ENCODE data around the gene SLC36A2.
A peak's percentile ranks its signal among the peaks of the same experiment; 100 is the strongest.
"Not testable (repeated sequence)": the region's sequence is repeated elsewhere in the genome, so short reads cannot be mapped to it uniquely, and the experiment has no call there.

The SLC36A2 gene

DNA sequence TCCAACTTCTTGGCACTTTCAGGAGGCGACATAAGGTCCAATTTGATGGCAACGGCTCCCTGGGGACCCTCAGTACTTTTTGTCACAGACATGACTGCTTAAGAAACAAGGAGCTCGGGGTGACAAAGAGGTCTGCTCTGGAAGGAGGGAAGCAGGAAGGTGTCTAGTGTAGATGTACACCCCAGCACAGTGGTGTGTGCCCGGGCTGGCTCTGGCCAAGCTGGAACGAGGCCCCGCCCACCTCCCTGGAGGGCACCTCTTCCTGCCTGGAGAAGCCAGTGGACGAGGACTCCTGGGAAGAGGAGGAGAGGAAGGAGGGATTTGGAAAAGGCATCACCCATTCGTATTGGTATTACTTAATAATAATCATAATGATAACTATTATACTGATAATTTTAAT is at the start of gene SLC36A2:
TSS of gene SLC36A2 (minus strand) at position 191 of the 400 bp plus-strand sequence. CDS start at position 92, 99 bp downstream.
- no peak for DNase-seq

DNA sequence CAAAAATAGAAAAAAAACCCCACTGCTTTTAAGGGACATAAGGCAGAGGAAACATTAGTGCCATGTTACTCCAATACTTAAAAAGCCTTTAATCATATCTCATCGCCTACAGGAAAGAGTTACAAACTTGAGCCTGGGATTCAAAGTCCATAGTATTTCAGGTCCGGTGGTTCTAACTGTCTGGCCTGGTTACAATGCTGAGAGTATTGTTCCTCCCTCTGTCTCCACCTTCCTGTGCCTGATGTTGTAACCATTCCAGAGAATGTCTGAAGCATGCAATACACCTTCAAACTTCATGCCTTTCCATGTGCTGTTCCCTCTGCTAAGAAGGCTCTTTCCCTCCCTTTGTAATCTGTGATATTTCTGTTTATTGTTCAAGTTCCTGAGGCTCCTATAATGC is 41.6 kb upstream of the SLC36A2 start:
- DNase-seq, result no peak

DNA sequence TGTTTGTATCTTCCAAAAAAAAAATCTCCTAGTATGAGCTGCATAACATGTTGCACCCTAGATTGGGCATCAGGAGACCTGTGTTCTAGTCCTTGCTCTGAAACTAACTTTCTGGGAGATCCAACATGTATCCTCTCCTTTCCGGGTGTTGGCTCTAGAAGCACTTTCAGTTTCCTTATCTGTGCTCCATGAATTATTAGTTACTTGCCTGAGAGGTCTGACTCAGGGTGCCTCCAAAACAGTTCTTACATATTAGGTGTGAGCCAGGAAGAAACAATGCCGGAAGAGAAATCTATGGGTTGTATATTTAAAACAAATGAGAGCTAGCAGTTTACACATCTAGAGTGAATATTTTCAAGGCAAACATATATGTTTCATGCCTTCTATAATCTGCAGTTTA is 36.7 kb upstream of the SLC36A2 start:
- DNase-seq, result no peak

DNA sequence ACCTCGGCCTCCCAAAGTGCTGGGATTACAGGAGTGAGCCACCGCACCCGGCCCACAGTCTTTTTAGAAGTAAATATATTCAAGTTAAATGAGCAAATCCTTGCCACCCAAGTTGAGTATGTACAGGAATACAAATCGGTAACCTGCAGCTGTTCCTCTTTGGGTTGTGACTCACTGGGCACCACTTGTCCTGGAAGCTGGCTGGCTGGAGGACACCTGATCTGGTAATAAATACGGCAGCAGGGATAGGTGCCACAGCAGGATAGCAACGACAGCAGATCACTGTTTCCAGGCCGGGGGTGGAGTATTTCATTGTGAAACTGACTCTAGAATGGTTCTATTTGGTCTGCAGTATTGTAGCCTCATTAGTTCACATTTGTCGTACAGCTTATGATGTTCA is 35.7 kb upstream of the SLC36A2 start:
- DNase-seq, result no peak

DNA sequence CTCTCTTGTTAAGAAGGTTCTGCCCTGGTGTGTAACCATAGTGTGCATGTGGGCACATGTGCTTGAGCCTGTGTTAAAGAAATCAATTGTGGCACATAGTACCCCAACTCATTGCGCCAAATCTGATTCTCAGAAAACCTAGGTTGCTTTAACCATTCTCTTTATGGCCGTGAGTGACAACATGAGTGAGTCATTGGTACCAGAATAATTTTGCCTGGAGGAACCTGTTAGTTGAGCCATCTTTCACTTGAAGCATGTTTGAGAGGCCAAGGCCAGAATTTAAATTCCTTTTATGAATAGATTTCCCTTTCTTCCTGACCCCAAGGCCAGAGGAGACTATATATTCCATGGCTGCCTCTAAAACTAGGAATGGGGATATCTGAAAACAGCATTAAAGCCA is 35.2 kb upstream of the SLC36A2 start:
- DNase-seq, result no peak

DNA sequence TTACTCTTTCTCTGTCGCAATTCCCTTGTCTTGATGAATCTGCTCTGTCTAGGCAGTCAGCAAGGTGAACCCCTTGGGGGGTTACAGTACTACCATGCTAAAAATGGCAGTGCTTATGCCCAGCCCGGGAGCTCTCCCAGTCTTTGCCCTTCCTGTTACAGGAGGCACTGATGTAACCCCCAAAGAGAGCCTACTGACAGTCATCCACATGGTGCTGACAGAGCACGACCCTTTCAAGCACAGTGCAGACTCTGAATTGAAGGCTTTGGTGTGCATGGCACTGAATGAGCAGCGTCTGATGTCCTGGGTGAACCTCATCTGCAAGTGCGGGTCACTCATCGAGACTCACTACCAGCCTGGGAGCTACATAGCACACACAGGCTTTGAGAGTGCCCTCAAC is 34.5 kb upstream of the SLC36A2 start:
- no peak for DNase-seq

DNA sequence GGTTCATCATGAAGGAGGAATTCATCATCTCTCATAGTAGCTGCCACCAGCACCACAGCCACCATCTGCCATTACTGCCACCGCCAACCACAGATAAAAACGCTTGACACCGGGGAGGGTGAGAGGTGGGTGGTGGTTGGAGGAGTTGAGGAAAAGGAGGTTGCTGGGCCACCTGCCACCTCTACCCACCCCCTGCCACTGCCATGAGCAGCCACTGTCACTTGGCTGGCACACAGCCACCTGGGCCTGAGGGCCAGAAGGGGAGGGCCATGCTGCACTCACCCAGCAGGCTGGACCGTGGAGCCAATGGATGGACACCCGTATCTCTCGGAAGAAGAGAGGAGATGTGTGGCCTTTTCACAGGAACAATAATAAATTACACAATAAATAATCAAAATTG is 31.3 kb upstream of the SLC36A2 start:
- DNase-seq, result no peak

DNA sequence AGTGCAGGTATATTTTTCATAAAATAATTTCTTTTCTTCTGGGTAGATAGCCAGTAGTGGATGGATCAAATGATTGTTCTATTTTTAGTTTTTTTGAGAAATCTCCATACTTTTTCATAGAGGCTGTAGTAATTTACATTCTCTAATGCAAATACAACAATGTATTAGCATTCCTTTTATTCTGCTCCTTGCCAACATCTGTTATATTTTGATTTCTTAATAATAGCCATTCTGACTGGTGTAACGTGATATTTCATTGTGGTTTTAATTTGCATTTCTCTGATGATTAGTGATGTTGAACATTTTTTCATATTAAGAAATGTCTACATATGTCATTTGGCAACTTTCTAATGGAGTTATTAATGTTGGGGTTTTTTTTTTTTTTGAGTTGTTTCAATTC is 27.2 kb upstream of the SLC36A2 start:
- DNase-seq, result peak; percentile 31

DNA sequence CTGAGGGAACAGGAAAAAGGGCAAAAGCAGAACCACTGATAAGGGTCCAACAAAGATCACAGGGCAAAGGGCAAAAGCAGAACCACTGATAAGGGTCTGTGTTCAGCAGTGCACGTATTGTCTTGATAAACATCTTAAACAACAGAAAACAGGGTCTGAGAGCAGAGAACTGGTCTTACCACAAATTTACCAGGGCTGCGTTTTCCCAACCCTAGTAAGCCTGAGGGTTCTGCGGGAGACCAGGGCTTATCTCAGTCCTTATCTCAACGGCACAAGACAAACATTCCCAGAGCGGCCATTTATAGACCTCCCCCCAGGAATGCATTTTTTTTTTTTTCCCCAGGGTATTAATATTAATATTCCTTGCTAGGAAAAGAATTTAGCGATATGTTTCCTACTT is 19.7 kb upstream of the SLC36A2 start:
- not testable (repeated sequence) for DNase-seq

DNA sequence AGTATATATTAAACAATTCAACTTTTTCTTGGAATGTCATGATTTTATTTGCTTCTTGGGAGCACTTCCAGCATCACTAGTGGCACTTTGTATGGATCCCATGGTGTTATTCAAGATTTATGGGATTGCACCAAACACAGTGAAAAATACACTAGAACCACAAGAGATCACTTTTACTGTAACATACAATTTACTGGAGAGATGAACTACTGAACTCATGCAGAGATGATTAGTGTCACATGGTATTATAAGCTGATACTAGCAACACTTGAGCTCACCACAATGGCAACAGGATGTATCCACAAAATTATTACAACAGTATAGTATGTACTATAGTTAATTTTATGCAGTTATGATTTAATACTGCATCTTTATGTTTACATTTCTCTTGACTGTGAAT is 16.3 kb upstream of the SLC36A2 start:
- DNase-seq, result no peak

DNA sequence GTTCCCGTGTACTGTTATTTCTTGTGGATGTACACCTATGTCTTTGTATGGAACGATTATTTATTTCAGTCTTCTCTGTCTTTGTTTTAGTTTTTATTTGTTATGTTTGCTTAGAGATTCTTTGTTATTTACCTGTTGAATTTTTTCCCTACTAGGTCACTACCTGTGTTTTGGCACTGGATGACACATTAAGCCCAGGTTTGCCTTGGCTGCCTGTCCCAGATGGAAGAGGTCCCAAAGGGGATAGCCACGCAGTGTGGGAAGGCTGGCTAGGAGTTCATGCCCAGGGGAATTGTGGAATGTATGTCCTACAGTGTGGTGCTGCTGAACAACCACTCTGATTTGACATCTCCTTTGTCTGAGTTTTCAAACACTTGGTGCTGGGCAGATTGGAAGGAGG is 15.6 kb upstream of the SLC36A2 start:
- DNase-seq, result no peak

DNA sequence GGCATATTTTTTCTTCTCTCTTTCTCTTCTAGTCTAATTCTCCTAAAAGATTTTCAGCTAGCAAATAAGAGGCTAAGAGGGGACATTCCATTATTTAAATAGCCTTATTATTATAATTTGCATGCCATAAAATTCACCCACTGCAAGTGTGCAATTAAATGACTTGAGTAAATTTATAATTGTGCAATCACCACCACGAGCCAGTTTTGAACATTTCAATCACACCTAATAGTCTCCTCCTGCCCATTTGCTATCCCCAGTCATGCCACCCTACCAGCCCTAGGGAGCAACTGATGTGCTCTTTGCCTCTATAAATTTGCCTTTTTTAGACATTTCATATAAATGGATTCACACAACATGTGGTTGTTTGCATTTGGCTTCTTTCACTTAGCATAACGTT is 12.0 kb upstream of the SLC36A2 start:
- DNase-seq, result no peak

DNA sequence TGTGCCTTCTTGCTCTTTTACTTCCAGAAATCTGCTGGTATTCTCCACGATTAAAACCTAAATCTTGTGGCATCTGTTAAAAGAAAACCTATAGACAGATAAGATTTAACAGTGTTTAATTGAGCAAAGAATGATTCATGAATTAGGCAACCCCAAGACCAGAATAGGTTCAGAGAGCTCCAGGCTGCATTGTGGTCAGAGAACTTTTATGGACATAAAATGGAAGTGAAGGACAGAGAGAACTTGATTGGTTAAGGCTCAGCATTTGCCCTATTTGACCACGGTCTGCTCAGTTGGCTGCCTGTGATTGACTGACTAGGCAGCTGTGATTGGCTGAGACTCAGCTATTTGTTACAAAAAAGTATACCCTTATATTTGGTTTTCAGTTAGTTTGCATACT is 10.4 kb upstream of the SLC36A2 start:
- DNase-seq, result no peak

DNA sequence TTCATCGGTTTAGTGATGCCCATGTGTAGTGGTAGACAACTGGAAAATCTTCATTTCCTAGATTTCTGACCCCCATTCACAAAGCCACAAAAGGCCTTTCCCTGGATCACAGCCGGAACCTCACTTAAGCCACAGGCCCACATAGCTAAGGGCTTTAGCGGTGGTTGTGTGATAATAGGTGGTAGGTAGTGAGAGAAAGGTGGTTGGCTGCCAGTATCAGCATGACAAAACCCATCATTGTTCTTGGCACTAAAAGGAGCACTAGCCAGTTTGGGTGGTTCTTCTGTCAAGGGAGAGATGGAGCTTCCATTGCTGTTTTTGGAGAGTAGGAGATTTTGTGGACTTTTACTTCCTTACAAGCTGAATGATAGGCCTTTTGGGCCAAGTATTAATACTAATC is 9.7 kb upstream of the SLC36A2 start:
- DNase-seq, result no peak

DNA sequence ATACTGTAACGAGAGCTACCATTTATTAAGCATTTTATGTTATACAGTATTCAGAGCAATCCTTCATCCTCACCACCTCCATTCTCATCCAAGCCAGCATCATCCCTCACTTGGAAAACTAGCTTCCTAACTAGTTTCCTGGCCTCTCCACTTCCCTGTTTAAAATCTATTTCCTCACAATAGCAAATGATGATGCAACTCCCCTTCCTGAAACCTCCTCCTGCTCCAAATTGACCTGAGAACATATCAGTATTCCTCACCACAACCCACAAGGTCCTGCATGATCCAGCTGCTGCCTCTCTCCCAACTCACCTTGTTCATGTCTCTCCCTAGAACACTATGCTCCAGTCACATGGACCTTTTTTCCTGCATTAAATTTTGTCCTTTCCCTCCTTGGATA is 4.3 kb upstream of the SLC36A2 start:
- DNase-seq, result no peak

DNA sequence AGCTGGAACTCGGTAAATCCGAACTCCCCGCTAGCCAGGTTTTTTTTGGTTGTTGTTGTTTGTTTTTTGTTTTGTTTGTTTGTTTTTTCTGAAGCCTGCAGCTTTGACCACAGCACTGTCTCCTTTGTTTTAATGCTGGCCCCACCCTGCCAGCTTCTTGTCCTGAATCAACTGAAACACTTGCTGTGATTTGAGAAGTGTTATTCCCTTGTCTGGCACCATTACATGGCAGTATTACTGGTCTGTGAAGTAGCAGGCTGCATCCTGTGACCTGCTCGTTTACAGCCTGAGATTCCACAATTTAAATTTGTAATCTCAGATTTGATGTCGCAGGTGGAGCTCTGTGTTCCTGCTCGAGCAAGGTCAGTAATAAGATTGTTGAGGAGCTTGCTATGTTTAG is 1.4 kb upstream of the SLC36A2 start:
- no peak for DNase-seq

DNA sequence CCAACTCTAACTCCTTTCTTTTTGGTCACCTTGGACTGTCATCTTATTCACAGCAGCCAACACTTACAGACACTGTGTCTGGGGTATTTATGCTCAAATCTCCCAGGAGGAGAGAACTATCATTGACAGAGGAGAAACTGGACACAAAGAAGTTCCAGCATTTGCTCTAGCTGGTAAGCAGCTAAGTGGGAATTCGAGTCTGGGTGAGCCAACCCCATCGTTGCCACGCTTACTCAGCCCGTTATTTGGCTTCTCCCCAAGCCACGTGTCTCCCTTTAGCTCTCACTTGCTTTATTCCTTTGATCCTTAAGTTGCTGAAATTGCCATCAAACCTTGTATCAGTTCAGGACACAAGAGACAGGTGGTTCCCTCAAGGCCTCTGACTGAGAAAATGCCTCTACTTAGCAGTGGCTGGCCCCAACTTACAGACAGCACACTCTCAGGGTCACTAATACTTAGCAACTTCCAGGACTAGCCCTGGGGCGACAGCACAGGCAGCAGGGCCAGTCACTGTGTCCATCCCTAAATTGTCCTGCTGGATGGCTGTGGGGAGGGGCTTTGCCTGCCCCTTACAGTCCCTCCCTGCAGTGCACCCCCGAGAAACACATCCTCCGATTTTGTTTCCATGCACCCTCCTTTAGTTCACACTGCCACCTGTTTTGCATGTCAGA is 1.4 kb downstream of the SLC36A2 start:
- DNase-seq, result no peak

DNA sequence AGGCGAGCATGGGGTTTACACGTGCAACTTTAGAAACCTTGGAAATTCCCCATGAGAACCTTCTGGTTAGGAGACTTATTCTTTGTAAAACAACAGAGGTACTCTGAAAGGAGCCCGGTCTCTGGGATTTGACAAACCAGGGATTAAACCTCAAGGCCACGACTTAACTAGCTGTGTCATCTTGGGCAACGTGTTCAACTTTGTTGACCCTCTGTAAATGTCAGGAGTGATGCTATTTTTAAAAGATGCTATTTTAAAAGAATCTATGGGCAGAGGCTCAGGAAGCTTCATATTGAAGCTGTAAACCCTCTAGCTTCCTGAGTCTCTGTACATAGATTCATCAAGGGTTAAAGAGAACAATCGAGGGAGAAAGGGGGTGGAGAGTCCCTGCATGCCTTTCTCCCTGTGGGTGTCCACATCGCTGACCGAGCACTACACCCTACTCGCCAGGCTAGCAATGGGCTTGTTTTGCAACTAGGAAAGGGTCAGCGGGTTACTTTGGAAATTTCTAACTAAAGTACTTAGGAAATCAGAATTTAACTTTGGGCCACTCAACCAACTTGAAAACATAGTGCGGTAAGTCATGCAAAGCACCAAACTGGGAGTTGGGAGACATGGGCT is 2.1 kb downstream of the SLC36A2 start:
- DNase-seq, result no peak

DNA sequence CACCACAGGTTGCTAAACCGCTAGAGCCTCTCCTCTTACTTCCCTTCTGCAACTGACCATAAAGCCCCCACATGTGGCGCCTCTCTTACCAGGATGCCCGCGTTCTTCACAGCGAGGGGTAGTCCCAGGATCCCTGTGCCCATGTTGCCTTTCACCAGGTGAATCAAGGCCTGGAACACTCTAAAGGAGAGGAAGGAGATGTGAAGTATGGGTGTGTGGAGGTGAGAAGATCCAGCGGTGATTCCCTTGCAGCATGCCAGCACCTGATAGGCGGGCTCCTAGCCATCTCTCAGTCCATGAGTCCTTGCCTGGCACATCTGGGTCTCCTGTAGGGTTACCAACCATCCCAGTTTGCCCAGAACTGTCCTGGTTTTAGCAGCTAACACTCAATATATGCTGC is 3.3 kb downstream of the SLC36A2 start:
- no peak for DNase-seq

DNA sequence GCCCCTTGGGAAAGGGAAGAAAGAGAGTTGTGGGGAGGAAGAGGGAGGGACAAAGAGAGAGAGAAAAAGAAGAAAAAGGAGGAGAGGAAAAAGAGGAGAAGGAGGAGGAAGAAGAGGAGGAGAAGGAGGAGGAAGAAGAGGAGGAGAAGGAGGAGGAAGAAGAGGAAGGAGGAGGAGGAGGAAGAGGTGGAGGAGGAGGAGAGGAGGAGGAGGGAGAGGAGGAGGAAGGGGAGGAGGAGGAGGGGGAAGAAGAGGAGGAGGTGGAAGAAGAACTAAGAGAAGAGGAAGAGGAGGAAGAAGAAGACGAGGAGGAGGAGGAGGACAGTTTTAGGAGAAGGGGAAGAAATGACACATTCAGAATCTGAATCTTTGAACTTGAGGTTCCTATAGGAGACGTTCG is 7.4 kb downstream of the SLC36A2 start:
- DNase-seq, result no peak

DNA sequence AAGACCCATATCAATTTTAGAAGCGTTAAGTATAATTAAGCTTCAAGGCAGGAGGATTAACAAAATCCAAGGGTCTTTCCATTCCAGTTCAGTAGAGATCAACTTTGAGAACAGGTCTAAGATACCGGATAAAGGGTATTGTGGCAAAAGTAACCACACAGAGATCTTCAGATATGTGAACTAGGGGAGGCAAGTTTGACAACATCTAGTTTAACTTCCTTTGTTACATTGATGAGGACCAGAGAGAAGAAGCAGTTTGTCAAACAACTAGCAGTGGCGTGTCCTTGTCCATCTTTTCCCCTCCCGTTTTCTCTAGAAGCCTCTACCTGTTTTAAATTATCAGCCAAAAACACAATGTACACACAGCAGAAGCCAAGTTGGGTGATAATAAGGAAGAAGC is 8.6 kb downstream of the SLC36A2 start:
- no peak for DNase-seq

DNA sequence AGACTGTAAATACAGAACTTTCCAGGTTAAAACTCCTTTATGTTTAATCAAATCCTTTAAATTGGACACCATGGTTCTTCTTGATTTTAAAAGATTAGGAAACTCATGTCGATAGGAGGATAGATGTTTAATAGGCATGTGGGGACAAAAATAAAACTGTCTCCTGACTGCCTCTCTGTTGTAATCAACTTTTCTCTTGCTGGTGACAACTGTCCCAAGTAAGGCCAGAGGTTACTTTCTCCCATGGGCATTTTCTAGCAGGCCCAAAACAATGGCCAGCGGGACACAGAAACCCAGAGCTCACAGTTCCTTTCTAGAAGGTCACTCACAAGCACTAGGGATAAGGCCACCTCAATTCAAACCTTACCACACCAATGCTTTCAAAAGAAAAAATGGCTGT is 14.5 kb downstream of the SLC36A2 start:
- no peak for DNase-seq

DNA sequence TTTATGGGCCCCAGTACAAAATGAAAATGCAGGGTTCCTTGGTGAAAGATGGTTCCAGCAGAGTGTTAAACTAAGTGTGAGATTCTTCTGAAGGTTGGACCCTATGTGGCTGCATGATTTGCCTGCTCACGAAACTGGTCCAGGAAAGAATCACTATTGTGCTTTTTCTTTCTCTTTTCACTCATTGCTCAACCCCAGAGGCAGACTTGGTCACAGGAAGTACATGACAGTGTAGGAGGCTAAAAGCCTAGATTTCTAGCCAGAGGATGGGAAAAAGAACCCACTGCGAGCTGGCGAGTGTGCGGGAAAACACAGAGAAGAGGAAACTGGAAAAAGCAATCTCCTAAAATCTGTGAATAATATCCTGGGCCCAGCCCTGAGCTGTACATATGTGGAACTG is 18.6 kb downstream of the SLC36A2 start:
- no peak for DNase-seq

DNA sequence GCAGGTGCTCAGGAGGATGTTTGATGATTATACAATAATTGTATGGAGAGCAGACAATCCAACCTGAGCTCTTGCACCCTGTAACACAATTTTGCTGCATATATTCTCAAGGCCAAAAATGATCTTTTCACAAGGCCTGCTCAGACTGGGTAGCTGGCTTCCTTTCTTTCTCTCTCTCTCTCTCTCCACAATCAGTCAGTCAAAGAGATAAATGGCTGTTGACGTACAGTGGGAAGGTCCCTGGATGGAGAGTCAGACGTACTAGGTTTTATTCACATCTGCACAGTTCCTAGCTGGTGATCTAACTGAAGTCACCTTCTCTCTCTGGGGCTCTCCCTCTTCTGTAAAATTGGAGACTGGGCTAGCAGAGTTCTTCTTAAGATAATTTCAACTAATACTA is 19.8 kb downstream of the SLC36A2 start:
- DNase-seq, result no peak

DNA sequence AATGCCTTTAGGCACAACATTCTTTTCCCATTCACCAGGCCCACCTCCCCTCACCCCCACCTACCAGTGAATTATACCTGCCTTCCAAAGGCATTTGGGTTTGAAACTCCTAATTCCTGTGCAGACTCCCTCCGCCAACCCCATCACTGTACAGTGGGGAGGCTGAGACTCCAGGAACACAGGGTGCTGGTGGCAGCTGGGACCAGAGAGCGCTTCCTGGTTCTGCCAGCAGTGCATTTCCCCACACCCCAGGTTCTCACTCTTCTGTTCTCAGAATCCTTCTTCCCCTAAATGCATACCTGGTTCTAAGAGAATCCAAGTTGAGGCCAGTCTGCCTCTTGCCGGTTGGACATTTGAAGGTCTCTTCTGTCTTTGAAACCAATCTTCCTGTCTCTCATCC is 21.1 kb downstream of the SLC36A2 start:
- DNase-seq, result no peak

All from NCI-H526 treated with DMSO at 0.1 percent for 48 hours (cell line).